ENCODE data around the gene YAF2. TPM values are rescaled to one million over a fixed set of nuclear protein-coding genes. Genes with fewer than 3 reads are reported as not detected.

Gene YAF2
- total RNA-seq, 4 donors from 2014 or later: 56.7 to 92.2 (median 70.5) TPM

DNA sequence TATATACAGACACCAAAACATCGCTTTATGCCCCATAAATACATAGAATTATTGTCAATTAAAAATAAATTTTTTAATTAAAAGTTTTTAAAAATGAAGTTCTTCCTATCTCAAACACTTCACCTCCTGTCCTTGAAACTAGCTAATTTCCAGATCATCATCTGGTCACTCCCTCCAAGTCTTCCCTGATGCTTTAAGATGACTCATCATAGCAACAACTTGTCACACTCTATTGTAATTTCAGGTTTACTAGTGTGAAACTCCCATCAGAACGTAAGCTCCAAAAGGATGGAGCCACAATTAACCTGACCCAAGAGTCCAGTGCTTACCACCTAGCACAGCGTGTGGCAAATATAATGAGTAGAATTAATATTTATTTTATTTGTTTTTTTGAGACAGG is 109.7 kb downstream of the YAF2 start:
- WGBS, 2 donors: 83 to 89% methylated on average over 3 of the region's 3 CpGs
- no peaks in the 10 kb centered on the region for H3K9me3 ChIP-seq
- DNase-seq: no peak

DNA sequence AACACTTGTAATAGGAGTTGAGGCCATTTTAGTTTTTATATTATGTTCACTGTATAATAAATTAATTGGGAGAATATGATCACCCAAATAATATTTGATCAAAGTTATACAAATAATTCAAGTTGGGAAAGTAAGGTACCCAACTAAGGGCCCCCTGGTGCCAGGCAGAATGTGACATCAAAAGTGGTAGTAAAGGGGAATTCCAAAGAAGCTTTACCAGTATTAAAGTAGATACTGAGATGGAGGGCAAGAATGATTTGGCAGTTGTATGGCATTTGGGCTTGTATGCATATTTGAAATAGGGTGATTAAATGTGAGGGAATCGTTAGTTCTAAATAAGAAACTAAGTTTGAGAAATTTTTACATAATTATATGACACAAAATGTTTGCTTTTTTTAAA is 111.1 kb downstream of the YAF2 start:
- Histone ChIP-seq H3K36me3 (no peaks in the 10 kb centered on the region), H3K4me1 (peaks cover 3 to 16% of the 10 kb centered on the region in 2 donors), H3K9me3 (no peaks in the 10 kb centered on the region), H3K4me3 (replicated peaks in 1 of 3) (no peak overlapping the region), H3K27me3 (no peaks in the 10 kb centered on the region), H3K27ac (no peak overlapping the region)
- 89 to 96% methylated on average over 1 of the region's 1 CpG for WGBS, 2 donors
- DNase-seq: no peak
- intact Hi-C loops (cut with DNase I): no loop called here
- TF ChIP-seq POLR2A (IDR thresholded peaks at IDR 0.05) (no peak), CTCF (IDR thresholded peaks at IDR 0.05) (no peak)

More for the DNA sequence above, 109.7 kb downstream of the YAF2 start:
- Histone ChIP-seq H3K4me1 (peaks cover 3 to 16% of the 10 kb centered on the region in 2 donors), H3K27me3 (no peaks in the 10 kb centered on the region), H3K27ac (no peak overlapping the region), H3K36me3 (no peaks in the 10 kb centered on the region), H3K4me3 (replicated peaks in 1 of 3) (no peak overlapping the region)
- intact Hi-C loops (cut with DNase I): no loop called here
- TF ChIP-seq POLR2A (IDR thresholded peaks at IDR 0.05) (no peak), CTCF (IDR thresholded peaks at IDR 0.05) (no peak)

- H3K27me3 ChIP-seq: no peaks in the 10 kb centered on the region
- WGBS, 2 donors: 58 to 60% methylated on average over 1 of the region's 1 CpG
- no peak overlapping the region for H3K4me3 ChIP-seq (replicated peaks in 1 of 3)
- TF ChIP-seq CTCF (IDR thresholded peaks at IDR 0.05) (no peak), POLR2A (IDR thresholded peaks at IDR 0.05) (no peak)
- DNase-seq: no peak
- no peak overlapping the region for H3K27ac ChIP-seq
- H3K4me1 ChIP-seq: peaks cover 0 to 7% of the 10 kb centered on the region in 2 donors
- intact Hi-C loops (cut with DNase I): no loop called here
- no peaks in the 10 kb centered on the region for H3K36me3 ChIP-seq
- no peaks in the 10 kb centered on the region for H3K9me3 ChIP-seq
These were observed 112.7 kb downstream of the YAF2 start for GRCh38 chr12:42125388-42125767.

DNA sequence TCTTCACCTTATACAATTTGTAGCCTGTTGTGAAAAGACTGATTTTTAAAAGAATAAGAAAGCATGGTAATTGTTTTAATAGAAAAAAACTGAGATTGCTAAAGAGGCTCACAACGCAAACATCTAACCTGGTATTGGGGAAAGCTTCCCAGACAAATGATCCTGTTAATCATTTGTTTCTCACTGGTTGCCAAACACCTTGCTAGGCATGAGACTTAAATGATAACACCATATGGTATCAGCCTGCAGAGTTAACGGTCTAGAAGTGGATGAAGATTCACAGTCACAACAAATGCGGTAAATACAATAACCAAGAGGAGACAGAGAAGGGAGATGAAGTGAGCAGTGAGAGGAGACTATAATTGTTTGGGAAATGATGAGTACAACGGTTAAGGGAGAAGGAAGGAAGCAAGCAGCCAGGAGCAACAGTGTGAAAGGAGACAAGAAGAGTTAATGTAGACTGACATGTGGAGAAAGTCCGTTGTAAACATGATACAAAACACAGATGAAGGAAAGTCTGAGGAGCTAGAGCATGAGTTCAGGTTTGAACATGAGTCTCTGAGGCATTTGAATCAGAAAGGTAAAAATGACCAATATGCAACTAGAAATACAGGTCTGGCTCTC is 113.2 kb downstream of the YAF2 start:
- intact Hi-C loops (cut with DNase I): no loop called here

More for the DNA sequence above, 113.2 kb downstream of the YAF2 start:
- H3K27me3 ChIP-seq: no peaks in the 10 kb centered on the region
- H3K27ac ChIP-seq: no peak overlapping the region
- no peak overlapping the region for H3K4me3 ChIP-seq (replicated peaks in 1 of 3)
- H3K9me3 ChIP-seq: no peaks in the 10 kb centered on the region
- TF ChIP-seq POLR2A (IDR thresholded peaks at IDR 0.05): no peak
- TF ChIP-seq CTCF (IDR thresholded peaks at IDR 0.05): no peak
- WGBS, 2 donors: 65 to 72% methylated on average over 5 of the region's 5 CpGs
- H3K4me1 ChIP-seq: peaks cover 0 to 2% of the 10 kb centered on the region in 2 donors
- no peak for DNase-seq
- H3K36me3 ChIP-seq: no peaks in the 10 kb centered on the region
